ENCODE data around the gene FERMT2.

Gene FERMT2

DNA sequence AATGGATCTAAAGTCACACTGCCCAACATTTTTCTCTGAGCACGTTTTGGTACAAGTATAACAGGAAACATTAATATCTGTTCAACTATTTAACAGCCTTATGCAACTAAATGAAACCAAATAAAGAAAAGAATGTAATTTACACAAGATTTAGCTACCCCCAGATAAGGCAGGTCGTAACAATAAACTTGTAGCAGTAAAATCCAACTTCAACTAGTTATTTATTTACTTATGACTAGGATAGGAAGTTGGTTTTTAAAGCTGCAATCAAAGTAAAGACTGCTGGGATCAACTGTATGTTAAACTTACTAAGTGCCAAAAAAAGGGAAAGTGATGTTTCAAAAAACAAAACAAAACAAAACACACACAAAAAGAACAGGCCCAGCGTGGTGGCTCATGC is 30.9 kb downstream of the FERMT2 start:
- Histone ChIP-seq H3K36me3 (ENCODE audit: insufficient read depth, low read length) (no peaks in the 10 kb centered on the region), H3K27ac (peak overlapping the region; percentile 65), H3K9me3 (ENCODE audit: low read depth, low read length) (no peaks in the 10 kb centered on the region), H3K4me3 (peak overlapping the region; percentile 12; the same call in 1 of the 2 replicates), H3K9ac (ENCODE audit: insufficient read length) (no peak overlapping the region)
- DNase-seq (ENCODE audit: low read depth, low spot score), result no peak
- no peak for TF ChIP-seq EZH2 (IDR thresholded peaks at IDR 0.05)
- TF ChIP-seq POLR2AphosphoS5 (IDR thresholded peaks at IDR 0.05; ENCODE audit: borderline replicate concordance, low read depth, low read length), result no peak
- TF ChIP-seq FOXP2 (optimal IDR thresholded peaks at IDR 0.05; ENCODE audit: control extremely low read depth, extremely low read length, insufficient read depth), result no peak

DNA sequence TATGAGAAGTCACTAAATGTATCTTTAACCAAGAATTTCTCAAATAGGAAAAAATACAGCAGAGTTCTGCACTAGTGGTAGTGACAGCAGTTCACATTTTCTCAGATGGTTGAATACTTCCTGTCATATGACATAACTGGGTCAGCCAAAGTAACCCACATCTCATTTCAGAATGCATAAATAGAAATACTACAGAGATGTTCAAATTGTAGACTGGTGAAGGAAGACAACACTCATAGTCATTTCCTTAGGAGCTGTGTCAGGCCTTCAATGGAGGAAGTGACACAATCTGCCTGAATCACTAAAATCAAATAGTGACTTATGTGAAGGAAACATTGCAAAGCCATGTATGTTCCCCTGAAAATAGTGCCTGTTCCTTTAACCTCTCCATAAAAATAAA is 32.4 kb downstream of the FERMT2 start:
- H3K4me3 ChIP-seq, result no peak overlapping the region
- H3K27ac ChIP-seq, result peak overlapping the region; percentile 65
- H3K36me3 ChIP-seq (ENCODE audit: insufficient read depth, low read length), result no peaks in the 10 kb centered on the region
- TF ChIP-seq POLR2AphosphoS5 (IDR thresholded peaks at IDR 0.05; ENCODE audit: borderline replicate concordance, low read depth, low read length) (no peak), EZH2 (IDR thresholded peaks at IDR 0.05) (no peak), FOXP2 (optimal IDR thresholded peaks at IDR 0.05; ENCODE audit: control extremely low read depth, extremely low read length, insufficient read depth) (no peak)
- DNase-seq (ENCODE audit: low read depth, low spot score), result no peak
- H3K9me3 ChIP-seq (ENCODE audit: low read depth, low read length), result no peaks in the 10 kb centered on the region
- no peak overlapping the region for H3K9ac ChIP-seq (ENCODE audit: insufficient read length)

DNA sequence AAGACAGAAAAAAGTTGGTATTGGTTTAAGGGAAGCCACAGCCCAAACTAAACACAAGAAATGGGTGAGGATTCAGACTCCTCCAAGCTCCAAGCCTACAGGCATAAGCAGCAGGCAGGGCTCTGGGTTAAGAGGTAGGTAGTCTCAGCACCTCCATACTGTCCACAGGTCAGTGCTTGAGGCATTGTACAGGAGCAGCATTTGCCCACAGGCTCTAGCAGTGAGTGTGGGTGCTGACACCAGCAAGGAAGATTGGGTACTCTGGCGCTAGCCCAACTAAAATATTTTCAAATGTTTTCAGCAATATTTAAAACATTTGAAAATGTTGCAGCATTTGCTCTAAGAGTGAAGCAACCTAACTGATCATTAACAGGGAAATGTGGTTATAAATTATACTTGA is 33.1 kb downstream of the FERMT2 start:
- no peak for DNase-seq (ENCODE audit: low read depth, low spot score)
- no peak overlapping the region for H3K4me3 ChIP-seq
- TF ChIP-seq EZH2 (IDR thresholded peaks at IDR 0.05) (no peak), FOXP2 (optimal IDR thresholded peaks at IDR 0.05; ENCODE audit: control extremely low read depth, extremely low read length, insufficient read depth) (no peak), POLR2AphosphoS5 (IDR thresholded peaks at IDR 0.05; ENCODE audit: borderline replicate concordance, low read depth, low read length) (no peak)
- no peaks in the 10 kb centered on the region for H3K36me3 ChIP-seq (ENCODE audit: insufficient read depth, low read length)
- H3K9ac ChIP-seq (ENCODE audit: insufficient read length), result no peak overlapping the region
- no peaks in the 10 kb centered on the region for H3K9me3 ChIP-seq (ENCODE audit: low read depth, low read length)
- peak overlapping the region; percentile 48; the same call in 1 of the 2 replicates for H3K27ac ChIP-seq

DNA sequence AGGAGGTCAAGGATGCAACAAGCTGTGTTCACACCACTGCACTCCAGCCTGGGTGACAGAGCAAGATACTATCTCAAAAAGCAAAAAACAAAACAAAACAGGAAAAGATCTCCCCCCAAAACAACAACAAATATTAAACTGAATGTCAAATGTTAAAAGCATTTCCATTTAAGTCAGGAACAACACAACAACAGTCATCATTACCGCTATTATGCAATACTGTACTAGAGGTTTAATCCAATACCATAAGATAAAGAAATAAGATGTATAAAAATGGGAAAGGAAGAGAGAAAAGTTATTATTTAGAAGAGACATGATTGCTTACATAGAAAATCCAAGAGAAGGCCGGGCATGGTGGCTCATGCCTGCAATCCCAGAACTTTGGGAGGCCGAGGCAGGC is 36.6 kb downstream of the FERMT2 start:
- DNase-seq (ENCODE audit: low read depth, low spot score), result no peak
- Histone ChIP-seq H3K9me3 (ENCODE audit: low read depth, low read length) (no peaks in the 10 kb centered on the region), H3K9ac (ENCODE audit: insufficient read length) (no peak overlapping the region), H3K4me3 (no peak overlapping the region), H3K27ac (no peak overlapping the region), H3K36me3 (ENCODE audit: insufficient read depth, low read length) (no peaks in the 10 kb centered on the region; the same call in 1 of the 2 replicates)
- no peak for TF ChIP-seq POLR2AphosphoS5 (IDR thresholded peaks at IDR 0.05; ENCODE audit: borderline replicate concordance, low read depth, low read length)

DNA sequence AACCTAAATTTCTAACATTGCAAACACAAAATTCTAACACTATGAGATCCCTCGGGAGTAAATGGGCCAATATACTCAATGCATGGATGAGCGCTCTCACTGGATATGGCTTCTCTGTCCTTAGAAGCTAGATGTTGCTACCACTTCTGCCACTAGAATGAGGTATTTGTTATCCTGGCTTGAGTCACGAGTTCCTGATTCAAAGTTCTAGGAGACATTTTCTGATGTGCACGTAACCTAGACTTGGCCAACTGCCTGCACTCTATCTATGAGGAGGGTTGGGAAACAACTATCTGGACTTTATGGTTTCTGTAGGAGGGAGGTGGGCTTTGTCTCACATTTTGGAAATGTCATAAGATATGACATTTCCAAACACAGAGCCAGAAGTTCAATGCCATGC is 37.6 kb downstream of the FERMT2 start:
- H3K27ac ChIP-seq, result no peak overlapping the region
- no peak overlapping the region for H3K9ac ChIP-seq (ENCODE audit: insufficient read length)
- H3K36me3 ChIP-seq (ENCODE audit: insufficient read depth, low read length), result no peaks in the 10 kb centered on the region; the same call in 1 of the 2 replicates
- no peak for TF ChIP-seq FOXP2 (optimal IDR thresholded peaks at IDR 0.05; ENCODE audit: control extremely low read depth, extremely low read length, insufficient read depth)
- no peak for TF ChIP-seq EZH2 (IDR thresholded peaks at IDR 0.05)
- TF ChIP-seq POLR2AphosphoS5 (IDR thresholded peaks at IDR 0.05; ENCODE audit: borderline replicate concordance, low read depth, low read length), result no peak
- no peaks in the 10 kb centered on the region for H3K9me3 ChIP-seq (ENCODE audit: low read depth, low read length)
- DNase-seq (ENCODE audit: low read depth, low spot score), result no peak
- H3K4me3 ChIP-seq, result no peak overlapping the region

DNA sequence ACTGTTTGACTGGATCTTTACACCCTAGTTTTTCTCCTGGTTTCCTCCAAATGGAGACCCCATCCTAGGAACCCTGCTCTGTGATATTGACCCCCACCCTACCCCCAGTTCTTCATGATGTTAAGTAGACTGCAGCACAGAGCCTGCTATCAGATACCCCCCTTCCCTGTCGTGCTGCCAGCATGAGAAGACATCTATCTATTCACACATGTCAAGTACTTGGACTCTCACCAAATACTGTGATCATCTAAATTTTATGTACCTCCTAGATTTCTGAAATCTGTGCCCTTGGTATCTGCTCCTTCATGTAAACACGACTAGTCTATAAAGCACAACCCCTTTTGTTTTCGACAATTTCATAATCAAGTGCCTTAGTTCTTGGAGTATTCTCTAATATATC is 38.9 kb downstream of the FERMT2 start:
- no peak overlapping the region; the same call in 1 of the 2 replicates for H3K4me3 ChIP-seq
- no peaks in the 10 kb centered on the region for H3K9me3 ChIP-seq (ENCODE audit: low read depth, low read length)
- peak overlapping the region; percentile 54 for H3K27ac ChIP-seq
- DNase-seq (ENCODE audit: low read depth, low spot score), result no peak
- TF ChIP-seq FOXP2 (optimal IDR thresholded peaks at IDR 0.05; ENCODE audit: control extremely low read depth, extremely low read length, insufficient read depth) (no peak), EZH2 (IDR thresholded peaks at IDR 0.05) (no peak), POLR2AphosphoS5 (IDR thresholded peaks at IDR 0.05; ENCODE audit: borderline replicate concordance, low read depth, low read length) (no peak)
- no peak overlapping the region for H3K9ac ChIP-seq (ENCODE audit: insufficient read length)
- no peaks in the 10 kb centered on the region; the same call in 1 of the 2 replicates for H3K36me3 ChIP-seq (ENCODE audit: insufficient read depth, low read length)

DNA sequence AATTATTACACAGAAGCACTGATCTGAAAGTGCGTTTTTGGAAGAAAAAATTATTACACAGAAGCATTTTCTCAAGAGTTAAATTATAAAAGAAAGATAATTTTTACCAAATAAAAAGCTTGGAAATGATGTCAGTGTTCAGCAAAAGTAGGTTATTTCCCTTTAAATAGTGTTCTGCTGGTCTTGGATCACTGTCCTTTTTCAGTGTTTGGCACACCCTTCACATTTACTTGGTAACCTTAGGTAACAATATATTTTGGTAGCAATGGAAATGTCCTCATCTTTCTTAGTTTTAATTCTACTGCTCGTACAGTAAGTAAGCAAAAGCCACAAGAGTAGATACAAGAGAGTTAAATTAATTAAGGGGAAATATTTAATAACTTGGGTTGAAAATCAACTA is 40.3 kb downstream of the FERMT2 start:
- DNase-seq (ENCODE audit: low read depth, low spot score), result no peak

DNA sequence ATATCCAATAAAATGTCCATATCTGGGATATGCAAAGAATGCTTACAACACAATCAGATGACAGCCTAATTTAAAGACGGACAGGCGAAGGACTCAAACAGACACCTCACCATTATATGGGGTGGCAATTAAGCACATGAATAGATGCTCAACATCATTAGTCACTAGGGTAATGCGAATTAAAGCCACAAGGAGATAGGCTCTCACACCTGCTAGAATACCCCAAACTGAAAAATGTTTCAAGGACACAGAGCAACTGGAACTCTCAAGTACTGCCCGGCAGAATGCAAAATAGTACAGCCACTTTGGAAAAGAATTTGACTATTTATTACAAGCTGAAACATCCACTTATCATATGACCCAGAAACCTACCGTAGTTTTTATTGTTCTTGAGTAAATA is 42.9 kb downstream of the FERMT2 start:
- Histone ChIP-seq H3K9ac (ENCODE audit: insufficient read length) (no peak overlapping the region), H3K36me3 (ENCODE audit: insufficient read depth, low read length) (no peaks in the 10 kb centered on the region; the same call in 1 of the 2 replicates), H3K9me3 (ENCODE audit: low read depth, low read length) (no peaks in the 10 kb centered on the region), H3K4me3 (no peak overlapping the region), H3K27ac (no peak overlapping the region)
- no peak for DNase-seq (ENCODE audit: low read depth, low spot score)
- no peak for TF ChIP-seq POLR2AphosphoS5 (IDR thresholded peaks at IDR 0.05; ENCODE audit: borderline replicate concordance, low read depth, low read length)
- TF ChIP-seq EZH2 (IDR thresholded peaks at IDR 0.05), result no peak
- no peak for TF ChIP-seq FOXP2 (optimal IDR thresholded peaks at IDR 0.05; ENCODE audit: control extremely low read depth, extremely low read length, insufficient read depth)

More for the DNA sequence above, 40.3 kb downstream of the FERMT2 start:
- Histone ChIP-seq H3K36me3 (ENCODE audit: insufficient read depth, low read length) (no peaks in the 10 kb centered on the region; the same call in 1 of the 2 replicates), H3K9ac (ENCODE audit: insufficient read length) (no peak overlapping the region), H3K9me3 (ENCODE audit: low read depth, low read length) (no peaks in the 10 kb centered on the region), H3K27ac (no peak overlapping the region), H3K4me3 (no peak overlapping the region)
- TF ChIP-seq POLR2AphosphoS5 (IDR thresholded peaks at IDR 0.05; ENCODE audit: borderline replicate concordance, low read depth, low read length), result no peak
- no peak for TF ChIP-seq FOXP2 (optimal IDR thresholded peaks at IDR 0.05; ENCODE audit: control extremely low read depth, extremely low read length, insufficient read depth)
- no peak for TF ChIP-seq EZH2 (IDR thresholded peaks at IDR 0.05)

DNA sequence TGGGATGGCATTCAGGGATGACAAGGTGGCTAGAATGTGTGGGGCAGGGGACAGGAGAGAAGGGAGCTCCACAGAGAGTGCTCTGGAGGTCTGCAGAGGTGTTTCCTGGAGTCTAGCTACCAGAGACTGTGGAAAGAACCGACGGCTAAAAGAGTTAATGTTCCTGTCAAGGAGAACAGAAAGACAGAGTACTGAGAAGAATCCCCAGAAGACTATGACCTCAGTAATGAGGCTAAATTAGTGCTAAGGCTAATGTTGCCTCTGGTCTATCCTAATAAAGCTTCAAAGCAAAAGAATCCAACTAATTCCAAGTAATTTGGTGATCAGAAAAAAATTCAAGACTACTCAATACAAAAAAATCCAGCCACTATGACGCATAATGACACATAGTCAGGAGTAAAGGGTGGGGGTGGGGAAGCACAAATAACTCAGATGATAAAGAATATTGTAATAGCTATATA is 44.7 kb downstream of the FERMT2 start:
- H3K4me3 ChIP-seq, result no peak overlapping the region
- no peak overlapping the region for H3K27ac ChIP-seq
- H3K9me3 ChIP-seq (ENCODE audit: low read depth, low read length), result no peaks in the 10 kb centered on the region
- H3K36me3 ChIP-seq (ENCODE audit: insufficient read depth, low read length), result peaks cover 4% of the 10 kb centered on the region; the same call in 1 of the 2 replicates
- H3K9ac ChIP-seq (ENCODE audit: insufficient read length), result no peak overlapping the region
- TF ChIP-seq FOXP2 (optimal IDR thresholded peaks at IDR 0.05; ENCODE audit: control extremely low read depth, extremely low read length, insufficient read depth) (no peak), POLR2AphosphoS5 (IDR thresholded peaks at IDR 0.05; ENCODE audit: borderline replicate concordance, low read depth, low read length) (no peak), EZH2 (IDR thresholded peaks at IDR 0.05) (no peak)
- no peak for DNase-seq (ENCODE audit: low read depth, low spot score)

All from SK-N-MC (cell line).